Activated CD4-positive, CD25-positive, alpha-beta regulatory T cell treated with anti-CD3 and anti-CD28 coated beads, Interleukin-2, amount 50 U/mL, for 24 hours (primary cell): ENCODE data around the gene SPTBN1.
A peak's percentile ranks its signal among the peaks of the same experiment; 100 is the strongest.

ENCODE experiments used
- ATAC-seq, 2 donors: fragments of 150-1000 bp; cut with Tn5 transposase; one replicate each; pipeline ENCODE4 v1.10.0; 2021; ENCODE audit warnings: mild to moderate bottlenecking in 1 of 2, moderate library complexity in 1 of 2

SPTBN1 gene

GRCh38 chr2:54638103-54638502, 182.0 kb downstream of the SPTBN1 start:
- ATAC-seq: no peak

- no peak for ATAC-seq
Observed at GRCh38 chr2:54638774-54639187, 182.7 kb downstream of the SPTBN1 start.

GRCh38 chr2:54639609-54640008, 183.5 kb downstream of the SPTBN1 start:
- no peak for ATAC-seq

- no peak for ATAC-seq
Observed at GRCh38 chr2:54640834-54641540, 184.9 kb downstream of the SPTBN1 start.

- ATAC-seq: no peak
Observed at GRCh38 chr2:54641988-54642387, 185.9 kb downstream of the SPTBN1 start.

- ATAC-seq: no peak
Observed at GRCh38 chr2:54642677-54643430, 186.7 kb downstream of the SPTBN1 start.

- ATAC-seq: no peak
Observed at GRCh38 chr2:54644236-54644635, 188.1 kb downstream of the SPTBN1 start.

GRCh38 chr2:54646170-54646927, 190.2 kb downstream of the SPTBN1 start:
- ATAC-seq: no peak

- ATAC-seq: no peak
Observed at GRCh38 chr2:54648256-54648655, 192.1 kb downstream of the SPTBN1 start.

GRCh38 chr2:54649191-54649590, 193.1 kb downstream of the SPTBN1 start:
- no peak for ATAC-seq

- no peak for ATAC-seq
Observed at GRCh38 chr2:54649633-54650032, 193.5 kb downstream of the SPTBN1 start.

GRCh38 chr2:54650612-54651011, 194.5 kb downstream of the SPTBN1 start:
- ATAC-seq: no peak

GRCh38 chr2:54651291-54651690, 195.2 kb downstream of the SPTBN1 start:
- no peak for ATAC-seq

GRCh38 chr2:54652540-54652939, 196.4 kb downstream of the SPTBN1 start:
- peak; percentile 73 to 88 for ATAC-seq

GRCh38 chr2:54653572-54654204, 197.6 kb downstream of the SPTBN1 start:
- no peak for ATAC-seq

GRCh38 chr2:54655046-54655809, 199.1 kb downstream of the SPTBN1 start:
- no peak for ATAC-seq

- no peak for ATAC-seq
Observed at GRCh38 chr2:54656863-54657262, 200.7 kb downstream of the SPTBN1 start.

- ATAC-seq: peak; percentile 41
Observed at GRCh38 chr2:54657664-54658083, 201.5 kb downstream of the SPTBN1 start.

- peak; percentile 41 to 59 for ATAC-seq
Observed at GRCh38 chr2:54658564-54659071, 202.5 kb downstream of the SPTBN1 start.

GRCh38 chr2:54659527-54659926, 203.4 kb downstream of the SPTBN1 start:
- no peak for ATAC-seq

GRCh38 chr2:54660752-54661151, 204.6 kb downstream of the SPTBN1 start:
- no peak for ATAC-seq
